SH-SY5Y (cell line): ENCODE data around the gene SLC29A1.

Source experiments
- GATA2 ChIP-seq: IDR thresholded peaks from 2 replicates; pipeline ENCODE4 v1.6.1; 2011; ENCODE audit warnings: mild to moderate bottlenecking, low read depth, low read length
- GATA3 ChIP-seq: IDR thresholded peaks from 2 replicates; pipeline ENCODE4 v1.6.1; 2011; ENCODE audit warnings: low read depth, mild to moderate bottlenecking, low read length, moderate library complexity

DNA sequence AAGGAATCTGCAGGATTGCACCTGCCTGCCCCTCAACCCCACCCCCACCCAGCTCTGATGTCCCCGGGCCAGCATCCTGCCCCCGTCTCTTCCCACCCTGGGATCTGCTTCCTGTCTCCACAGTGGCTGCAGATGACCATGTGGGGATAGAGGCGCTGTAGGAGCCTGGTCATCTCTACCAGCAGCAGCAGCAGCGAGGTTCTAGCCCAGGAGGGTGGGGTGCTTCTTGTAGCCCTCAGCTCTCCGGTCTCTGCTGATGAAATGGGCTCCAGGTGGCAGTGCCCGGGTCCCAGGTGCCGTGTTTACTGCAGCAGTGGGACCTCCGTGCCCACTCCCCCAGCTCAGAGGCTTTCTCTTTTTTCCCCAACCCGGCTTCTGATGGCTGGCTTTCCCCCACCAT, 39.6 kb upstream of the SLC29A1 start:
- TF ChIP-seq GATA3, result no peak
- TF ChIP-seq GATA2, result no peak
